ENCODE measurements around the gene ZBTB20. TPM values are rescaled to one million over a fixed set of nuclear protein-coding genes. Genes with fewer than 3 reads are reported as not detected.

ZBTB20 gene
- total RNA-seq, 1 donor from 2014 or later = 62.0 TPM

DNA sequence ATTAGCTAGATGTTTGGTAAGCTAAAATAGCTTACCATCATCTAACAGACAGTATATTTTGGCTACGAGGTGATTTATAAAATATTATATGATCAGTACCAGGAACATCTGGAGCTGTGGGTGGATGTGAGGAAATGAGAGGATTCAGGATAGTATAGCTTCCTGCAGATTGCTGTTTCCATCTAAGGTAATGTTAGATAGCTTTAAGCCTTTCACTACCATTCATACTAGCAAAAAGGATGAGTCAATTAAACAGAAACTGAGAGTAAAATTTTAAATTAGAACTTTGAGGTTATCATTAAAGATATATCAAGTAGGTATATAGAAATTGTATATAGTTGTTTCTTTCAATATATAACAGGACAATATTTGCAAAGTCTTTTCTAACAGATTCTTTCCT is 8.0 kb downstream of the ZBTB20 start:
- no peak for DNase-seq
- Histone ChIP-seq H3K36me3 (no peaks in the 10 kb centered on the region), H3K4me1 (peaks cover 42% of the 10 kb centered on the region), H3K27me3 (ENCODE audit: low read depth) (no peaks in the 10 kb centered on the region), H3K27ac (replicated peaks) (no peak overlapping the region), H3K9me3 (replicated peaks) (no peaks in the 10 kb centered on the region), H3K4me3 (no peak overlapping the region)
- intact Hi-C loops (cut with micrococcal nuclease) = no loop called here
- TF ChIP-seq, protein P1, sequence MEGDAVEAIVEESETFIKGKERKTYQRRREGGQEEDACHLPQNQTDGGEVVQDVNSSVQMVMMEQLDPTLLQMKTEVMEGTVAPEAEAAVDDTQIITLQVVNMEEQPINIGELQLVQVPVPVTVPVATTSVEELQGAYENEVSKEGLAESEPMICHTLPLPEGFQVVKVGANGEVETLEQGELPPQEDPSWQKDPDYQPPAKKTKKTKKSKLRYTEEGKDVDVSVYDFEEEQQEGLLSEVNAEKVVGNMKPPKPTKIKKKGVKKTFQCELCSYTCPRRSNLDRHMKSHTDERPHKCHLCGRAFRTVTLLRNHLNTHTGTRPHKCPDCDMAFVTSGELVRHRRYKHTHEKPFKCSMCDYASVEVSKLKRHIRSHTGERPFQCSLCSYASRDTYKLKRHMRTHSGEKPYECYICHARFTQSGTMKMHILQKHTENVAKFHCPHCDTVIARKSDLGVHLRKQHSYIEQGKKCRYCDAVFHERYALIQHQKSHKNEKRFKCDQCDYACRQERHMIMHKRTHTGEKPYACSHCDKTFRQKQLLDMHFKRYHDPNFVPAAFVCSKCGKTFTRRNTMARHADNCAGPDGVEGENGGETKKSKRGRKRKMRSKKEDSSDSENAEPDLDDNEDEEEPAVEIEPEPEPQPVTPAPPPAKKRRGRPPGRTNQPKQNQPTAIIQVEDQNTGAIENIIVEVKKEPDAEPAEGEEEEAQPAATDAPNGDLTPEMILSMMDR (IDR thresholded peaks at IDR 0.05; ENCODE audit: borderline replicate concordance) = no peak

DNA sequence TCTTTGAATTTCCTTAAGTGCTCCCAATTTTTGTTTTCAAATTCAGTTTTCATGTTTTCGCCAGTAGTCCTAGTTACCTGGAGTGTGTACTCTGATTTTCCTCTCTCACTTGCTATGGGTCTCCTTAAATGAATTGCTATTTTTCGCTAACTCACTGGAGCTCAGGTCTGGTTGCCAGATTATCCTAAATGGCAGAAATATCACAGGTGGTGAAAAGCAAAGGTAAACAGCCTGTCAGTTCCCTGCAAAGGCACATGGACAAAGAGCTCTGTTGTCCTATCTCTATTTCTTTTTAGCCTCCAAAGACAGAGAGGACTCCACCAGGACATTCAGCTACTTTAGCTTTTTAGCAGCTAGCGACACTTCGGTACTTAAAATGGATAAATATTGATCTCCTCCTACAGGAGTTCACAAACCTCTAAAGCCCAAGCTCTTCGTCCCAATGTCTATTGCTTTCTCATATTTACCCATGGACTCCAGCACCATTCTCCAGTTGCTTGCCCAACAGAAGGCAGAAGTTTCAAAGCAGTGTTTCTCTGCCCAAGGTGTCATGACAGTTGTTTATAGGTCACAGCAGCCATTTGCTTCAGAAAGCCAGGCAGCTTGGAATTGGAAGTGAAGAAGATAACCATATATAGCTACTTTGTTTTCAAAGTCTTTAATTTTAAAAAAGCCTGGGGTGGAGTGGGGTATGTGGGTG is 12.3 kb downstream of the ZBTB20 start:
- Histone ChIP-seq H3K27me3 (ENCODE audit: low read depth) (no peaks in the 10 kb centered on the region), H3K36me3 (no peaks in the 10 kb centered on the region), H3K27ac (replicated peaks) (no peak overlapping the region), H3K9me3 (replicated peaks) (peaks cover 10% of the 10 kb centered on the region), H3K4me3 (no peak overlapping the region), H3K4me1 (peaks cover 22% of the 10 kb centered on the region)
- TF ChIP-seq, protein P1 (IDR thresholded peaks at IDR 0.05; ENCODE audit: borderline replicate concordance) = no peak
- intact Hi-C loops (cut with micrococcal nuclease) = no loop called here
- no peak for DNase-seq

DNA sequence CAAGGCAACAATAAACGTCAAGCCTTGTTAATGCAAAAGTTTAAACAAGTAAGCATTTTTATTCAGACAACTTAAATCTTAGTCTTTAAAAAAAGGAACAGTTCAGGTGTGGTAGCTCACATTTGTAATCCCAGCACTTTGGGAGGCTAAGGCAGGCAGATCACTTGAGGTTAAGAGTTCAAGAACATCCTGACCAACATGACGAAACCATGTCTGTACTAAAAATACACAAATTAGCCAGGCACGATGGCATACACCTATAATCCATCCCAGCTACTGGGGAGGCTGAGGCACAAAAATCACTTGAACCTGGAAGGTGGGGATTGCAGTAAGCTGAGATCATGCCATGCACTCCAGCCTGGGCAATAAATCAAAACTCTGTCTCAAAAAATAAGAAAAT is 19.9 kb downstream of the ZBTB20 start:
- DNase-seq = no peak

DNA sequence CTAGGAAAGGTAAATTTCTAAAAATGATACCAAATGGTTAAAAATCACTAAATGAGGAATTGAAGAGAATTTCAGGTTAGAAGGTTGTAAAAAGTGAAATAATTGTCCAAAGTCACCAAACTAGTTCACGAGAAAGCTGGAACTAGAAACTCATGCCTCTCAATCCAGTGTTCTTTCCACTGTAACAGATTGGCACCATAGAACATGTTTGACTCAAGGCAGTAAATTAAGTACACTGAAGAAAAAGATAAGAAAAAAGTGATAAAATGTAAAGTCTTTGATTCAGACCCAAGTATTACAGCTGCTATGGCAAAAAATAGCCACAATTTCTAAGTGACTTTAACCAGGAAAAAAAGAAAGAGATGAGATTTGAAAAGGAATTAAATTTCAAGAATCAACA is 26.5 kb downstream of the ZBTB20 start:
- H3K4me3 ChIP-seq = no peak overlapping the region
- H3K9me3 ChIP-seq (replicated peaks) = peaks cover 8% of the 10 kb centered on the region
- no peak overlapping the region for H3K27ac ChIP-seq (replicated peaks)
- no peaks in the 10 kb centered on the region for H3K27me3 ChIP-seq (ENCODE audit: low read depth)
- intact Hi-C loops (cut with micrococcal nuclease) = no loop called here
- peaks cover 3% of the 10 kb centered on the region for H3K4me1 ChIP-seq
- no peaks in the 10 kb centered on the region for H3K36me3 ChIP-seq
- TF ChIP-seq, protein P1 (IDR thresholded peaks at IDR 0.05; ENCODE audit: borderline replicate concordance) = no peak
- DNase-seq = no peak

More for the DNA sequence above, 19.9 kb downstream of the ZBTB20 start:
- Histone ChIP-seq H3K27me3 (ENCODE audit: low read depth) (no peaks in the 10 kb centered on the region), H3K4me3 (no peak overlapping the region), H3K36me3 (no peaks in the 10 kb centered on the region), H3K27ac (replicated peaks) (no peak overlapping the region), H3K4me1 (peaks cover 10% of the 10 kb centered on the region), H3K9me3 (replicated peaks) (no peaks in the 10 kb centered on the region)
- TF ChIP-seq, protein P1 (IDR thresholded peaks at IDR 0.05; ENCODE audit: borderline replicate concordance) = no peak
- intact Hi-C loops (cut with micrococcal nuclease) = no loop called here

DNA sequence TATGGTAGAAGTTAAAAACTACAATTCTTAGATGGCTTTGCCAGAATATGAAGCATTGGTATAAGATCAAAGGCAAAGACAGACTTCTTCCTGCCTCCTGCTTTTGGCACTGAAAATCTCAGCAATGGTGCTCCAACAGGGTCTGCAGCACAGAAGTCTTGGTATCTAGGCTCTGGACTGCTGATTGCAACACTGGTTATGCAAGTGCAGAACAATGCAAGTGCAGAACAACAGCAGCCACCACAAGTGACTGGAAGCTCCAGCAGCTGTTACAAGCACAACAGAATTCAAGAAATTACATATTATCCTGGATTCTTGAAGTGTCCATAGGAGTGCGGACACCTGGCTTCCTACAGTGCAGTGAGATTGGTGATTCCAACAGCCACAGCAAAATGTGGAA is 33.7 kb downstream of the ZBTB20 start:
- no peak overlapping the region for H3K4me3 ChIP-seq
- H3K9me3 ChIP-seq (replicated peaks) = peaks cover 8% of the 10 kb centered on the region
- H3K27ac ChIP-seq (replicated peaks) = peak overlapping the region; percentile 7
- no peaks in the 10 kb centered on the region for H3K27me3 ChIP-seq (ENCODE audit: low read depth)
- H3K36me3 ChIP-seq = peaks cover 2% of the 10 kb centered on the region
- no peak for DNase-seq
- peaks cover 42% of the 10 kb centered on the region for H3K4me1 ChIP-seq
- intact Hi-C loops (cut with micrococcal nuclease) = no loop called here
- TF ChIP-seq, protein P1 (IDR thresholded peaks at IDR 0.05; ENCODE audit: borderline replicate concordance) = no peak
